HCT116 (cell line): ENCODE results near the gene PRRX2. TPM values are rescaled to one million over a fixed set of nuclear protein-coding genes. Genes with fewer than 3 reads are reported as not detected.

Source experiments
- ATAC-seq: fragments of 200-7000 bp; cut with Tn5 transposase; 2 replicates; pipeline ENCODE4 v1.9.1; 2020; ENCODE audit warnings: mild to moderate bottlenecking, moderate library complexity
- BruUV-seq: library from RNA; stranded (reverse); fragments of 400-500 nt; replicated peaks from 2 replicates; lab custom pipeline; 2021; lab: Mats Ljungman, UMichigan
- CTCF ChIA-PET: fragments of 300-600 bp; sonication (Branson Sonifier 250); formaldehyde crosslinking; loops from one replicate; lab custom pipeline; 2021; ENCODE audit warnings: antibody characterized with exemption; lab: Charles Lee
- POLR2A ChIA-PET: fragments of 300-600, 350-600 bp; sonication (Branson Sonifier 250); formaldehyde crosslinking; loops from one replicate; lab custom pipeline; 2021; ENCODE audit warnings: antibody characterized with exemption; lab: Charles Lee
- RAD21 ChIA-PET, 2 experiments: fragments of 300-600 bp; sonication (Branson Sonifier 250); formaldehyde crosslinking; loops; one replicate each; lab custom pipeline; 2023; ENCODE audit warnings: low total read pairs in 2 of 2; ENCODE audit not compliant: uncharacterized antibody in 2 of 2, unreplicated experiment in 2 of 2, low non-redundant PET in 1 of 2; lab: Charles Lee
- DNase-seq: peaks from one replicate; pipeline ENCODE4 v3.0.0-alpha.2; 2010; ENCODE audit warnings: low read depth, low spot score
- H2AFZ ChIP-seq: fragments of 200-600 bp; shearing (Covaris generic), sonication (generic); 2 replicates; pipeline ENCODE4 v1.6.1; 2017; ENCODE audit warnings: low read depth, mixed run types, mixed read lengths, antibody characterized with exemption, low read length; ENCODE audit not compliant: poor library complexity, severe bottlenecking
- H3K27ac ChIP-seq: 2 replicates; pipeline ENCODE4 v1.5.1; 2012; ENCODE audit warnings: low read depth, low read length
- H3K27me3 ChIP-seq: fragments of 200-600 bp; sonication (generic); 2 replicates; pipeline ENCODE4 v1.6.1; 2016; ENCODE audit warnings: mixed run types, low read length, mixed read lengths; ENCODE audit not compliant: insufficient read depth
- H3K36me3 ChIP-seq, 2 experiments: fragments of 200-500 bp in 1 of 2; fragments of 200-600 bp in 1 of 2; sonication (Bioruptor generic) in 1 of 2; sonication (generic) in 1 of 2; 2 replicates each; pipeline versions ENCODE4 v1.5.1 to v1.6.1; 2014 to 2016; ENCODE audit warnings: low read length in 2 of 2, inconsistent platforms in 1 of 2, mixed read lengths in 1 of 2, mixed run types in 1 of 2; ENCODE audit not compliant: insufficient read depth in 2 of 2, control insufficient read depth in 1 of 2
- H3K4me1 ChIP-seq, 2 experiments: fragments of 200-600 bp in 1 of 2; sonication (generic) in 1 of 2; 2 replicates each; pipeline versions ENCODE4 v1.5.1 to v1.6.1; 2012 to 2017; ENCODE audit warnings: low read length in 2 of 2, inconsistent platforms in 1 of 2, mild to moderate bottlenecking in 1 of 2, mixed read lengths in 1 of 2, mixed run types in 1 of 2, moderate library complexity in 1 of 2; ENCODE audit not compliant: insufficient read depth in 2 of 2, control insufficient read depth in 1 of 2
- H3K4me2 ChIP-seq: fragments of 200-600 bp; sonication (generic); 2 replicates; pipeline ENCODE4 v1.6.1; 2017; ENCODE audit warnings: mixed run types, low read length, mixed read lengths
- H3K4me3 ChIP-seq, 2 experiments: fragments of 200-600 bp in 1 of 2; sonication (generic) in 1 of 2; replicated peaks in 1 of 2; 2 replicates each; pipeline ENCODE4 v1.5.1; 2011 to 2016; ENCODE audit warnings: low read length in 2 of 2, control low read depth in 1 of 2, low read depth in 1 of 2, mild to moderate bottlenecking in 1 of 2, mixed read lengths in 1 of 2, mixed run types in 1 of 2
- H3K79me2 ChIP-seq: fragments of 200-600 bp; sonication (generic); 2 replicates; pipeline ENCODE4 v1.6.1; 2017; ENCODE audit warnings: mild to moderate bottlenecking, mixed run types, low read length, moderate library complexity, mixed read lengths; ENCODE audit not compliant: insufficient read depth
- H3K9ac ChIP-seq: fragments of 200-600 bp; sonication (generic); 2 replicates; pipeline ENCODE4 v1.6.1; 2016; ENCODE audit warnings: low read length, mixed read lengths
- H3K9me2 ChIP-seq: fragments of 200-600 bp; sonication (generic), shearing (Covaris generic); 2 replicates; pipeline ENCODE4 v1.6.1; 2017; ENCODE audit warnings: mixed run types, mild to moderate bottlenecking, moderate library complexity; ENCODE audit not compliant: insufficient read depth
- H3K9me3 ChIP-seq, 2 experiments: fragments of 200-500 bp in 1 of 2; fragments of 200-600 bp in 1 of 2; sonication (Bioruptor generic) in 1 of 2; sonication (generic) in 1 of 2; 2 replicates each; pipeline ENCODE4 v1.6.1; 2014 to 2017; ENCODE audit warnings: low read length in 2 of 2, mixed read lengths in 2 of 2, inconsistent platforms in 1 of 2, low read depth in 1 of 2, mild to moderate bottlenecking in 1 of 2, mixed run types in 1 of 2, moderate library complexity in 1 of 2; ENCODE audit not compliant: control insufficient read depth in 1 of 2, insufficient read depth in 1 of 2
- H4K20me1 ChIP-seq: fragments of 200-600 bp; sonication (generic), shearing (Covaris generic); 2 replicates; pipeline ENCODE4 v1.6.1; 2017; ENCODE audit warnings: mixed run types, mild to moderate bottlenecking, moderate library complexity; ENCODE audit not compliant: insufficient read depth
- ATF3 ChIP-seq: IDR thresholded peaks from 2 replicates; pipeline ENCODE4 v1.6.1; 2012
- ELF1 ChIP-seq: IDR thresholded peaks from 2 replicates; pipeline ENCODE4 v1.6.1; 2012; ENCODE audit warnings: low read depth, borderline replicate concordance
- EZH2 ChIP-seq: fragments of 200-600 bp; sonication (generic); IDR thresholded peaks from 2 replicates; pipeline ENCODE4 v1.6.1; 2017; ENCODE audit warnings: antibody characterized with exemption, mixed run types
- EZH2phosphoT487 ChIP-seq: fragments of 200-600 bp; IDR thresholded peaks from 2 replicates; pipeline ENCODE4 v1.6.1; 2018; ENCODE audit warnings: antibody characterized with exemption, borderline replicate concordance
- FOSL1 ChIP-seq: IDR thresholded peaks from 2 replicates; pipeline ENCODE4 v1.6.1; 2012; ENCODE audit warnings: low read depth
- JUND ChIP-seq: IDR thresholded peaks from 2 replicates; pipeline ENCODE4 v1.6.1; 2012
- MAX ChIP-seq: IDR thresholded peaks from 2 replicates; pipeline ENCODE4 v1.6.1; 2012
- POLR2A ChIP-seq: IDR thresholded peaks from 2 replicates; pipeline ENCODE4 v1.7.0; 2011; ENCODE audit warnings: borderline replicate concordance; ENCODE audit not compliant: insufficient read depth, insufficient read length; ENCODE audit errors: extremely low read depth
- POLR2AphosphoS5 ChIP-seq: IDR thresholded peaks from 2 replicates; pipeline ENCODE4 v1.6.1; 2011; ENCODE audit warnings: mild to moderate bottlenecking, low read depth, low read length, moderate library complexity
- REST ChIP-seq: IDR thresholded peaks from 2 replicates; pipeline ENCODE4 v1.6.1; 2012; ENCODE audit warnings: low read depth
- SIN3A ChIP-seq: IDR thresholded peaks from 2 replicates; pipeline ENCODE4 v1.6.1; 2012; ENCODE audit warnings: low read depth
- SP1 ChIP-seq: IDR thresholded peaks from 2 replicates; pipeline ENCODE4 v1.6.1; 2012; ENCODE audit warnings: low read depth
- SRF ChIP-seq: IDR thresholded peaks from 2 replicates; pipeline ENCODE4 v1.6.1; 2012; ENCODE audit warnings: low read depth
- TCF7L2 ChIP-seq: IDR thresholded peaks from 2 replicates; pipeline ENCODE4 v1.7.0; 2011; ENCODE audit warnings: borderline replicate concordance, inconsistent platforms; ENCODE audit not compliant: insufficient read depth, insufficient read length; ENCODE audit errors: extremely low read depth
- YY1 ChIP-seq: IDR thresholded peaks from 2 replicates; pipeline ENCODE4 v1.6.1; 2011; ENCODE audit warnings: low read length, low read depth, moderate library complexity, mild to moderate bottlenecking; ENCODE audit not compliant: insufficient replicate concordance; ENCODE audit errors: extremely low read depth
- ZFX ChIP-seq: fragments of 450-650 bp; IDR thresholded peaks from 2 replicates; pipeline ENCODE4 v1.6.1; 2017
- intact Hi-C: fragments of 100-400 bp; cut with micrococcal nuclease; formaldehyde crosslinking; loops from 2 replicates; pipeline ENCODE4 v1.10.0; 2022
- total RNA-seq: library from RNA; stranded (reverse); gene quantifications from one replicate; pipeline ENCODE4 v1.2.1, GENCODE V29; 2021; ENCODE audit not compliant: unreplicated experiment

The PRRX2 gene
- total RNA-seq, 1 experiment from 2014 or later, result 25.5 TPM

- Histone ChIP-seq H3K4me3 (peak within 1 kb of the TSS; percentile 88 to 99), H3K9ac (peak within 1 kb of the TSS; percentile 96), H3K9me3 (no peaks in the 10 kb centered on the region), H3K36me3 (peaks cover 5 to 33% of the 10 kb centered on the region in 2 experiments; a peak in 3 of 4 replicates), H2AFZ (no peak within 1 kb of the TSS), H3K4me1 (peaks cover 11 to 43% of the 10 kb centered on the region in 2 experiments), H3K9me2 (no peaks in the 10 kb centered on the region), H3K27ac (peak within 1 kb of the TSS; percentile 86), H4K20me1 (peaks cover 15% of the 10 kb centered on the region; the same call in 1 of the 2 replicates), H3K4me2 (peak within 1 kb of the TSS; percentile 88), H3K79me2 (peaks cover 51% of the 10 kb centered on the region), H3K27me3 (no peaks in the 10 kb centered on the region)
- TF ChIP-seq POLR2A (peak; percentile 67), EZH2phosphoT487 (no peak), SIN3A (peak; percentile 98), REST (no peak), TCF7L2 (peak; percentile 38), ZFX (peak; percentile 44; the same call in 1 of the 2 replicates), SRF (no peak), POLR2AphosphoS5 (peak; percentile 90), EZH2 (no peak), ATF3 (no peak), YY1 (peak; percentile 11), FOSL1 (no peak; the same call in 1 of the 2 replicates), MAX (peak; percentile 99), ELF1 (no peak; the same call in 1 of the 2 replicates), JUND (peak; percentile 47), SP1 (peak; percentile 58; the same call in 1 of the 2 replicates)
- ChIA-PET POLR2A (interaction anchor here (0.9 to 3.8 kb wide), 8 partner anchors 20 to 494 kb away, joined by 3 to 26 read pairs (median 4); no protein-coding TSS in a partner anchor), CTCF (interaction anchor here (0.8 to 4.4 kb wide), 12 partner anchors 9 to 500 kb away, joined by 3 to 91 read pairs (median 4); no protein-coding TSS in a partner anchor), RAD21 (interaction anchor here (0.5 to 0.8 kb wide), 6 partner anchors 20 to 494 kb away, joined by 3 to 4 read pairs (median 4); no protein-coding TSS in a partner anchor)
- peak; percentile 84 for ATAC-seq
- peak; percentile 63 for DNase-seq
- intact Hi-C loops, result no loop called here
- BruUV-seq, result TSS peak; percentile 46
These were observed 39.3 kb upstream of the PRRX2 start, which contains the start of gene NTMT1 for GRCh38 chr9:129626079-129626624. NTMT1 (plus strand) TSS chr9:129626163; CDS start chr9:129632704, 6,541 bp downstream.
